HS-27A (cell line): ENCODE results near the gene ADRA1B.

Experiments
- DNase-seq: peaks from one replicate; pipeline ENCODE4 v3.0.0-alpha.2; 2012; ENCODE audit warnings: low read depth, missing footprints

The ADRA1B gene

DNA sequence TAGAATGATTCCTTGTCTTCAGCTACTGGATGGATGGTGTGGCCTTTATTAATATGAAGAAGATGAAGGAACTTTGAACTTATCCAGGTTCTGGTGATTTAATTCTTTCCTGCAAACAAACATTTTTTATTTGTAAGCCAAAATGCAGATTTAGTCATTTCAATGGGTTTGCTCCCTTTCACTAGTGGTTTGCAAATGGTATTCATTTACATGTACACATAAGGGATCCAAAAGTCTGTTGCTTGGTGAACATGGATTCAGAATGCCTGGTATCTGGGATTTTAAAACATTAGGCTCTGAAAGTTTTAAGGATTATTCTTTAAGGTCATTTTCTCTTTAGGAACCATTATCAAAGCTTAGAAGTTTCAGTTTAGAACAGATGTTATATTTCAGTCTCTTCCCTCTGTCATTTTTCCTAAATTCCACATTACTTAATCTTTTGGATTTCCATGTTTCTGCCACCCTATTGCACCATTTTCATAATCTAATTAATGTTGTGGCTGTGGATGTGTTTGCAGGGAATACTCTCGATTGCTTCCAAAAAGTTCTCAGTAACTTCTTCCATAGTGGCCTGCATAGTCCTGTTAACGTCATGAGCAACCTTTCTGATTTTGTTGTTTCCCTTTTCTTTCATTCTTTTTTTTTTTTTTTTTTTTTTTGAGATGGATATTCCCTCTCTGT lies 102.8 kb downstream of the ADRA1B start:
- DNase-seq: no peak

DNA sequence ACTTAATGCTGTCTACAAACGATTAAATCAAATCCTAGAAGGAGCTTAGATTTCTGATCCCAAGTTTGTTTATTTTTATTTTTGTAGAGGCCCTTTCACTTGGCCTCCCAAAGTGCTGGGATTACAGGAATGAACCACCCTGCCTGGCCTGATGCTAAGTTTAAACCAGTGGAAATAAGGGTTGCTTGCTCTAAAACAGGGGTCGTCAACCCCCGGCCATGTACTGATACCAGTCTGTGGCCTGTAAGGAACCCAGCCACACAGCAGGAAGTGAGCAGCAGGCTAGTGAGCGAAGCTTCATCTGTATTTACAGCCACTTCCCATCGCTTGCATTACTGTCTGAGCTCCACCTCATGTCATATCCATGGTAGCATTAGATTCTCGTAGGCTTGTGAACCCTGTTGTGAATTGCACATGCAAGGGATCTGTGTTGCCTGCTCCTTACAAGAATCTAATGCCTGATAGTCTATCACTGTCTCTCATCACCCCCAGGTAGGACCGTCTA lies 104.0 kb downstream of the ADRA1B start:
- DNase-seq: no peak

DNA sequence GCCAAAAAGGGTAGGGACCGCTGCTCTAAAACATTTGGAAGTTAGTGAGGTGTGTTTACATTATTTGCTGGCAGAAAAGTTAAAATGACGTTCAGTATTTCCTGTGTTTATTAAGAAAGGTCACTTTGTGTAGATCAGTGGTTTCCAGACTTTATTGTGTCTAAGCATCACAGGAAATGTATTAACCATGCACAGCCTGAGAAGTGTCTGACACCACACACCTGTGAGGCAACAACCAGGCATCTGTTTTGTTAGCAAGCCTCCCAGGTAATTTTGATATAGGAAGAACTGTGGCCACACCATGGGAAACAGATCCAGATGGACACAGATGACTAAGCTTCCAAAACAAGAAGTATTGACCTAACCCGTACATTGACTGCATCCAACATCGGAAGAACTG lies 104.7 kb downstream of the ADRA1B start:
- DNase-seq: no peak

DNA sequence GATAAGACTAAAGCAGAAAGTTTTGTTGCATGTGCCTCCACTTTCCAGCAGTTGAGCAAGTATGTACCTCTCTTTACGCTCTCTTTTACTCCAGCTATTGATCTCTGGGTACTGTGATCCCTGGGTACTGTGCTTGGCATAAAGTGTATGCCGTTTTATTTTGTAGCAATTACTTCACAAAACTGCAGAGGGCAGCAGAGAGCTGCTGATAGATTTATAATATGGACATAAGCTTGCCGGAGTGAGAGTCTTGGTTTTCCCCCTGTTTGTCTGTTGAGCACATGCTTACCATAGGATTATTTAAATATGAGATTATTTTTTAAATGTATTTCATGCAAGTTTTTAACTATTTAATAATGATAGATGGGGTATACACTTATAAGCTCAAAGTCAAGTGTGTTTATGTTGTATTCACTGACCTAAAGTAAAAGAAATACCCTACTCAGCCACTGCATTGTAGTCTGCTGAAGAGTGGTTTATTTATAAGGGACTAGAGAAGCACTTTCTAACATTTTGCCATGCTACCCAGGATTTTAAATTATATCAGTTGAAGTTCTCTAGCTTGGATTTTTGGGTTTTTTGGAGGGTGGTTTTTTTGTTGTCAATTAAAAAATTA lies 105.7 kb downstream of the ADRA1B start:
- peak; percentile 23 for DNase-seq
